Liver (tissue), 9 donors: ENCODE results near the gene SHROOM1. TPM values are rescaled to one million over a fixed set of nuclear protein-coding genes. Genes with fewer than 3 reads are reported as not detected.
A peak's percentile ranks its signal among the peaks of the same experiment; 100 is the strongest.

ENCODE experiments used
- DNase-seq: peaks from one replicate; pipeline ENCODE4 v3.0.0-alpha.2; 2017; ENCODE audit warnings: low spot score
- H3K27ac ChIP-seq, 2 donors: one replicate each; pipeline ENCODE4 v1.7.0; 2013; ENCODE audit warnings: inconsistent platforms in 2 of 2, low read length in 2 of 2, control low read depth in 1 of 2, low read depth in 1 of 2, mild to moderate bottlenecking in 1 of 2
- H3K27me3 ChIP-seq, 4 donors: one replicate each; pipeline versions ENCODE4 v1.6.1 to v1.7.0; 2013; ENCODE audit warnings: low read length in 3 of 4, inconsistent platforms in 1 of 4, mild to moderate bottlenecking in 1 of 4, moderate library complexity in 1 of 4; ENCODE audit not compliant: control insufficient read depth in 4 of 4, insufficient read depth in 4 of 4
- H3K36me3 ChIP-seq, 4 donors: one replicate each; pipeline versions ENCODE4 v1.6.1 to v1.7.0; 2013; ENCODE audit warnings: low read length in 3 of 4, mild to moderate bottlenecking in 3 of 4, low read depth in 1 of 4, moderate library complexity in 1 of 4; ENCODE audit not compliant: control insufficient read depth in 4 of 4, insufficient read depth in 3 of 4
- H3K4me1 ChIP-seq, 4 donors: one replicate each; pipeline versions ENCODE4 v1.6.1 to v1.7.0; 2013; ENCODE audit warnings: low read length in 3 of 4, mild to moderate bottlenecking in 3 of 4, moderate library complexity in 1 of 4; ENCODE audit not compliant: control insufficient read depth in 4 of 4, insufficient read depth in 4 of 4
- H3K4me3 ChIP-seq, 3 donors: one replicate each; pipeline versions ENCODE4 v1.6.1 to v1.7.0; 2013; ENCODE audit warnings: low read length in 3 of 3, control low read depth in 1 of 3, low read depth in 1 of 3, mild to moderate bottlenecking in 1 of 3
- H3K9ac ChIP-seq, 2 donors: one replicate each; pipeline ENCODE4 v1.7.0; 2013; ENCODE audit warnings: low read length in 2 of 2, mild to moderate bottlenecking in 2 of 2, moderate library complexity in 2 of 2, control low read depth in 1 of 2, low read depth in 1 of 2
- H3K9me3 ChIP-seq, 4 donors: one replicate each; pipeline versions ENCODE4 v1.6.1 to v1.7.0; 2013; ENCODE audit warnings: low read length in 3 of 4; ENCODE audit not compliant: control insufficient read depth in 4 of 4
- ATF3 ChIP-seq: IDR thresholded peaks from 2 replicates; pipeline ENCODE4 v1.6.1; 2016; ENCODE audit warnings: antibody characterized with exemption
- FOXA1 ChIP-seq: IDR thresholded peaks from 2 replicates; pipeline ENCODE4 v1.6.1; 2016; ENCODE audit warnings: antibody characterized with exemption
- FOXA2 ChIP-seq: IDR thresholded peaks from 2 replicates; pipeline ENCODE4 v1.6.1; 2016; ENCODE audit warnings: antibody characterized with exemption
- GABPA ChIP-seq, 2 donors: IDR thresholded peaks in 1 of 2; conservative IDR thresholded peaks in 1 of 2; 2 replicates each; pipeline ENCODE4 v1.6.1; 2016; ENCODE audit warnings: antibody characterized with exemption in 2 of 2, mild to moderate bottlenecking in 1 of 2, moderate library complexity in 1 of 2
- HNF4A ChIP-seq, 2 donors: conservative IDR thresholded peaks; 2 replicates each; pipeline ENCODE4 v1.6.1; 2016; ENCODE audit warnings: antibody characterized with exemption in 2 of 2, mild to moderate bottlenecking in 2 of 2
- HNF4G ChIP-seq: IDR thresholded peaks from 2 replicates; pipeline ENCODE4 v1.6.1; 2016; ENCODE audit warnings: antibody characterized with exemption
- JUND ChIP-seq, 2 donors: IDR thresholded peaks; 2 replicates each; pipeline ENCODE4 v1.6.1; 2016; ENCODE audit warnings: antibody characterized with exemption in 2 of 2
- MAX ChIP-seq: IDR thresholded peaks from 2 replicates; pipeline ENCODE4 v1.6.1; 2016; ENCODE audit warnings: antibody characterized with exemption
- NR2F2 ChIP-seq: IDR thresholded peaks from 2 replicates; pipeline ENCODE4 v1.6.1; 2016; ENCODE audit warnings: antibody characterized with exemption
- RAD21 ChIP-seq, 2 donors: IDR thresholded peaks; 2 replicates each; pipeline ENCODE4 v1.6.1; 2016; ENCODE audit warnings: antibody characterized with exemption in 2 of 2, mild to moderate bottlenecking in 2 of 2
- REST ChIP-seq: IDR thresholded peaks from 2 replicates; pipeline ENCODE4 v1.6.1; 2016; ENCODE audit warnings: antibody characterized with exemption, mild to moderate bottlenecking
- RXRA ChIP-seq, 2 donors: IDR thresholded peaks; 2 replicates each; pipeline ENCODE4 v1.6.1; 2017 to 2018; ENCODE audit warnings: antibody characterized with exemption in 2 of 2, mild to moderate bottlenecking in 1 of 2
- SP1 ChIP-seq: IDR thresholded peaks from 2 replicates; pipeline ENCODE4 v1.6.1; 2018; ENCODE audit warnings: antibody characterized with exemption, mild to moderate bottlenecking
- TAF1 ChIP-seq: conservative IDR thresholded peaks from 2 replicates; pipeline ENCODE4 v1.6.1; 2016; ENCODE audit warnings: antibody characterized with exemption, mild to moderate bottlenecking
- YY1 ChIP-seq: IDR thresholded peaks from 2 replicates; pipeline ENCODE4 v1.6.1; 2016; ENCODE audit warnings: antibody characterized with exemption, mild to moderate bottlenecking
- ZBTB33 ChIP-seq: IDR thresholded peaks from 2 replicates; pipeline ENCODE4 v1.6.1; 2016; ENCODE audit warnings: antibody characterized with exemption
- WGBS: extraction: QIAGEN DNeasy Blood & Tissue Kit; methylation state at CpG from one replicate; pipeline ENCODE4 v1.1.7; 2013; 5-methylcytosine and 5-hydroxymethylcytosine counted together
- polyA plus RNA-seq, 2 donors: library from polyadenylated mRNA; stranded (reverse) in 1 of 2; unstranded in 1 of 2; fragments of 200-250 nt in 1 of 2; fragments of >200 nt in 1 of 2; fragmentation: Nextera tagmentation in 1 of 2; extraction: Ambion mirVana in 1 of 2; gene quantifications; one replicate each; pipeline versions ENCODE4 v1.2.1 to v1.2.3, GENCODE V29; 2013 to 2015
- total RNA-seq, 2 donors: library from RNA; depleted of rRNA; stranded (reverse); fragments of >200 nt; gene quantifications; one replicate each; pipeline ENCODE4 v1.2.3, GENCODE V29; 2014
- donor health status: healthy.
- donor health status: healthy.
- donor health status: healthy.
- donor health status: healthy.
- donor health status: healthy.

Gene SHROOM1
- total and polyA plus RNA-seq, 4 donors = 6.1 to 28.5 (median 18.3) TPM

- peak overlapping the region in 1 of 2 donors; percentile 16 for H3K27ac ChIP-seq
- H3K9ac ChIP-seq = no peak overlapping the region
- H3K36me3 ChIP-seq = peaks cover 11 to 22% (median 18%) of the 10 kb centered on the region in 4 donors
- no peaks in the 10 kb centered on the region for H3K27me3 ChIP-seq
- TF ChIP-seq ATF3 (no peak), TAF1 (no peak), FOXA2 (no peak), NR2F2 (no peak), REST (no peak), FOXA1 (no peak), SP1 (no peak), ZBTB33 (no peak), HNF4G (no peak), GABPA (IDR thresholded peaks at IDR 0.05 in 1 of 2, conservative IDR thresholded peaks at IDR 0.05 in 1 of 2) (no peak)
- no peak overlapping the region for H3K4me3 ChIP-seq
- 94% methylated on average over 7 of the region's 7 CpGs for WGBS
- DNase-seq = no peak
- H3K9me3 ChIP-seq = no peaks in the 10 kb centered on the region
- H3K4me1 ChIP-seq = peaks cover 4 to 32% (median 22%) of the 10 kb centered on the region in 4 donors
Observed at GRCh38 chr5:132823481-132824050, 6.9 kb downstream of the SHROOM1 start.

- Histone ChIP-seq H3K4me3 (no peak overlapping the region), H3K36me3 (peaks cover 11 to 22% (median 17%) of the 10 kb centered on the region in 4 donors), H3K9ac (no peak overlapping the region), H3K9me3 (no peaks in the 10 kb centered on the region), H3K4me1 (peaks cover 4 to 25% (median 15%) of the 10 kb centered on the region in 4 donors), H3K27ac (no peak overlapping the region), H3K27me3 (no peaks in the 10 kb centered on the region)
- no peak for DNase-seq
- 80% methylated on average over 68 of the region's 68 CpGs for WGBS
- TF ChIP-seq HNF4A (conservative IDR thresholded peaks at IDR 0.05) = no peak
- TF ChIP-seq ATF3 = no peak
- no peak for TF ChIP-seq NR2F2
- no peak for TF ChIP-seq YY1
- TF ChIP-seq JUND (IDR thresholded peaks at IDR 0.05) = no peak
- no peak for TF ChIP-seq REST
- no peak for TF ChIP-seq ZBTB33
- TF ChIP-seq RXRA (IDR thresholded peaks at IDR 0.05) = no peak
- no peak for TF ChIP-seq RAD21 (IDR thresholded peaks at IDR 0.05)
- TF ChIP-seq TAF1 = no peak
- no peak for TF ChIP-seq HNF4G
- TF ChIP-seq MAX = no peak
Observed at GRCh38 chr5:132822650-132823480, 7.6 kb downstream of the SHROOM1 start.
